ENCODE results near the gene SMPD3.

DNA sequence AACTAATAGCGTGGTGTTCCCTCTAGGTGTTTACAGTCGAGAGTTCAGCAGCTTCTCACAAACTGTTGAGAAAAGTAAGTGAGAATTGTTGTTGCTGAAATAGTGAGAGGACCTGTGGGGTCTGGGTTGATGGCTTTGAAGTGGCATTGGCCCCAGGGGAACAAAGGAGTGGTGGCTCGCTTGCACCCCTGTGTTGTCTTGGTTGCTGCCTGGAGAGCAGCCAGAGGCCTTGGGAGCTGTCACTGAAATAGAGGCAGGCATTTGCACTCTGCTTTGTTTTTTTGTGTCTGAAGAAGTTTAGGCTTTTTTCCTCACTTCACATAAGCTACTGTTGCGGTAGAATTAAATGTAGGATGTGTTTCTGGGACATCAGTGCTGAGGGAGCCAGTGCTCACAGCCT is 100.7 kb downstream of the SMPD3 start:
- TF ChIP-seq RAD21 (IDR thresholded peaks at IDR 0.05; ENCODE audit: low read depth), result no peak
- TF ChIP-seq CBX3 (IDR thresholded peaks at IDR 0.05; ENCODE audit: low read depth), result no peak
- TF ChIP-seq, protein P1, sequence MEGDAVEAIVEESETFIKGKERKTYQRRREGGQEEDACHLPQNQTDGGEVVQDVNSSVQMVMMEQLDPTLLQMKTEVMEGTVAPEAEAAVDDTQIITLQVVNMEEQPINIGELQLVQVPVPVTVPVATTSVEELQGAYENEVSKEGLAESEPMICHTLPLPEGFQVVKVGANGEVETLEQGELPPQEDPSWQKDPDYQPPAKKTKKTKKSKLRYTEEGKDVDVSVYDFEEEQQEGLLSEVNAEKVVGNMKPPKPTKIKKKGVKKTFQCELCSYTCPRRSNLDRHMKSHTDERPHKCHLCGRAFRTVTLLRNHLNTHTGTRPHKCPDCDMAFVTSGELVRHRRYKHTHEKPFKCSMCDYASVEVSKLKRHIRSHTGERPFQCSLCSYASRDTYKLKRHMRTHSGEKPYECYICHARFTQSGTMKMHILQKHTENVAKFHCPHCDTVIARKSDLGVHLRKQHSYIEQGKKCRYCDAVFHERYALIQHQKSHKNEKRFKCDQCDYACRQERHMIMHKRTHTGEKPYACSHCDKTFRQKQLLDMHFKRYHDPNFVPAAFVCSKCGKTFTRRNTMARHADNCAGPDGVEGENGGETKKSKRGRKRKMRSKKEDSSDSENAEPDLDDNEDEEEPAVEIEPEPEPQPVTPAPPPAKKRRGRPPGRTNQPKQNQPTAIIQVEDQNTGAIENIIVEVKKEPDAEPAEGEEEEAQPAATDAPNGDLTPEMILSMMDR (IDR thresholded peaks at IDR 0.05 in 2 of 3, conservative IDR thresholded peaks at IDR 0.05 in 1 of 3; ENCODE audit: borderline replicate concordance in 1 of 3, insufficient read depth in 1 of 3, low read depth in 2 of 3, low read length in 2 of 3), result no peak
- no peak for TF ChIP-seq EZH2 (IDR thresholded peaks at IDR 0.05)
- TF ChIP-seq, protein P2, sequence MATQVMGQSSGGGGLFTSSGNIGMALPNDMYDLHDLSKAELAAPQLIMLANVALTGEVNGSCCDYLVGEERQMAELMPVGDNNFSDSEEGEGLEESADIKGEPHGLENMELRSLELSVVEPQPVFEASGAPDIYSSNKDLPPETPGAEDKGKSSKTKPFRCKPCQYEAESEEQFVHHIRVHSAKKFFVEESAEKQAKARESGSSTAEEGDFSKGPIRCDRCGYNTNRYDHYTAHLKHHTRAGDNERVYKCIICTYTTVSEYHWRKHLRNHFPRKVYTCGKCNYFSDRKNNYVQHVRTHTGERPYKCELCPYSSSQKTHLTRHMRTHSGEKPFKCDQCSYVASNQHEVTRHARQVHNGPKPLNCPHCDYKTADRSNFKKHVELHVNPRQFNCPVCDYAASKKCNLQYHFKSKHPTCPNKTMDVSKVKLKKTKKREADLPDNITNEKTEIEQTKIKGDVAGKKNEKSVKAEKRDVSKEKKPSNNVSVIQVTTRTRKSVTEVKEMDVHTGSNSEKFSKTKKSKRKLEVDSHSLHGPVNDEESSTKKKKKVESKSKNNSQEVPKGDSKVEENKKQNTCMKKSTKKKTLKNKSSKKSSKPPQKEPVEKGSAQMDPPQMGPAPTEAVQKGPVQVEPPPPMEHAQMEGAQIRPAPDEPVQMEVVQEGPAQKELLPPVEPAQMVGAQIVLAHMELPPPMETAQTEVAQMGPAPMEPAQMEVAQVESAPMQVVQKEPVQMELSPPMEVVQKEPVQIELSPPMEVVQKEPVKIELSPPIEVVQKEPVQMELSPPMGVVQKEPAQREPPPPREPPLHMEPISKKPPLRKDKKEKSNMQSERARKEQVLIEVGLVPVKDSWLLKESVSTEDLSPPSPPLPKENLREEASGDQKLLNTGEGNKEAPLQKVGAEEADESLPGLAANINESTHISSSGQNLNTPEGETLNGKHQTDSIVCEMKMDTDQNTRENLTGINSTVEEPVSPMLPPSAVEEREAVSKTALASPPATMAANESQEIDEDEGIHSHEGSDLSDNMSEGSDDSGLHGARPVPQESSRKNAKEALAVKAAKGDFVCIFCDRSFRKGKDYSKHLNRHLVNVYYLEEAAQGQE (IDR thresholded peaks at IDR 0.05; ENCODE audit: low read depth), result no peak
- TF ChIP-seq SRF (IDR thresholded peaks at IDR 0.05; ENCODE audit: low read depth), result no peak
- TF ChIP-seq JUND (IDR thresholded peaks at IDR 0.05), result no peak
- TF ChIP-seq POLR2AphosphoS5 (IDR thresholded peaks at IDR 0.05; ENCODE audit: low read depth, low read length), result no peak
- TF ChIP-seq SIN3A (IDR thresholded peaks at IDR 0.05; ENCODE audit: low read depth), result no peak
- TF ChIP-seq, protein P3, sequence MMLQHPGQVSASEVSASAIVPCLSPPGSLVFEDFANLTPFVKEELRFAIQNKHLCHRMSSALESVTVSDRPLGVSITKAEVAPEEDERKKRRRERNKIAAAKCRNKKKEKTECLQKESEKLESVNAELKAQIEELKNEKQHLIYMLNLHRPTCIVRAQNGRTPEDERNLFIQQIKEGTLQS (IDR thresholded peaks at IDR 0.05), result no peak
- no peak for TF ChIP-seq EZH2phosphoT487 (IDR thresholded peaks at IDR 0.05; ENCODE audit: borderline replicate concordance)

Data from HCT116 (cell line).